ENCODE results near the gene ANKRD35.

ANKRD35 gene

DNA sequence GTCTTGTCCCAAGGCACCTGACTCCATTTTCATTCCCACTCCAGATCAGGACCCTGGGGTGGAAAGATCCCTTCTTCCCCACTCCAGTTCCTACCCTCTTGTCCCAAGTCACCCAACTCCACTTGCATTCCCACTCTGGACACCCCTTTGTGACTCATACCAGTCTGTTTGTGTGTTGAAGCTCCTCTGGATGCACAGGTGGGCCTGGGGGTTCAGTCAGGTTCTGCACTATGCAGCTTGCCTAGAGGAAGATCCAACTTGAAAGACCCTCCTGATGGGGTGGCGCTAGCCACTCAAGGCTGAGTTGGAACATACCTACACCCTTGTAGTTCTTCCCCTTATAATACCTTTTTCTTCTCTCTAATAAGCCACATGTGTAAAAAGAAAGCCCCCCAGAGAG, 9.8 kb upstream of the ANKRD35 start:
- DNase-seq (ENCODE audit: low spot score) = no peak

DNA sequence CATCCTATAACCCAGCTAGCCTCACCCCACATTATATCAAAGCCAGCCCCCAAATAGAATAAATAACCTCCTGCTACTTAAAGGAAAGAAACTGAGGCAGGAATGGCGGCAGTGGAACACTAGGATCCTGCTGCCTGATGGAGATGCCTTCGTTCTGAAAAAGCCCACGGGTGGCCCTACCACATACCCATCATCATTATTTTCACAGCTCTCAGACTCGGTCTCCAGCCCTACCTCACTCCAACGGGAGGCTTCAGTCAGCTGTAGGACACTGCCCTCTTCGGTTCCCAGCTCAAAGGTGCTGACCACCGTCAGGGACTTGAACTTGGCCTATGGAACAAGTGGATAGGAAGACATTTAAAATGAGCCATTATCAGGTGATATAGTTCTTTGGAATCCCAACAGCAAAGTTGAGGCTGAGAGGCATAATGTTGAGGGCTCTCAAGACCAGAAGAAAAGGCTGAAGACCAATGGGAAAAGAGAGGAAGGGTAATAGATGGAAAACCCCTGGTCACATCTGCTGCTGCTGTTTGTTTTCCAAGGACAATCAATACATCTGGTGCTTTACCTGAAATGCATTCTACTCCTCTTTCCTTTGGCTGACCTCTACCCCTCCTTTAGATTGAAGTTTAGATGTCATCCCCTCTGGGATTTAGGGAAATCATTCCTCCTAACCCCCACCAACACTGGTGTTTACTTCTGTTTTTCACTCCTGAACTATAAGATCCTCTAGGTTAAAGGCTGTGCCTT, 7.8 kb upstream of the ANKRD35 start:
- DNase-seq (ENCODE audit: low spot score) = no peak

DNA sequence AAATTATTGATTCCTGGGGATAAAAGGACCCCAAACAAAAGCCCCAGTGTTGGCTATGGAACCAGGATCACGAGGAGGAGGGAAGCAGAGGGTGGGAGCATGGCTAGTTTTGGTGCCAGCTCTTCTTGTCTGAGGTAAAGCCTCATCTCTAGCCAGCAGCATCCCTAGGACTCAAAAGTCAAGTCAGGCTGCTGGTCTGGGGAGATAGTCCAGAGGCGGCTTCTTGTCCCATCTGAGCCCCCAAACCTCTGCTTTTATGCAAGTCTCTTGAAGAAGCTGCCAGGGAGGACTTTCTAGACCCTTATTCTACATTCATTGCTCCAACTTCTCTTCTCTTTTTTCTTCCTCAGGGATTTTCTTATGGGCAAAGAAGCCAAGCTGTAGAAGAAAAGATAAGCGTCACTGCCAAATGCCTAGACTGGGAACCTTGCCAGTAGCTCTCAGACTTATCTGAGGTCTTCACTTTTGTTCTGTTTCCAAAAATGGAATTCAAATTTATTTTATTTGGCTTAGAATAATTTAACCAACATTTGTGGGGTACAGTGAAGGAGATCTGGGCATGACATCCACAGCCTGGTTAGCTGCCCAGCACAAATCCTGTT, 6.9 kb upstream of the ANKRD35 start:
- DNase-seq (ENCODE audit: low spot score) = no peak

DNA sequence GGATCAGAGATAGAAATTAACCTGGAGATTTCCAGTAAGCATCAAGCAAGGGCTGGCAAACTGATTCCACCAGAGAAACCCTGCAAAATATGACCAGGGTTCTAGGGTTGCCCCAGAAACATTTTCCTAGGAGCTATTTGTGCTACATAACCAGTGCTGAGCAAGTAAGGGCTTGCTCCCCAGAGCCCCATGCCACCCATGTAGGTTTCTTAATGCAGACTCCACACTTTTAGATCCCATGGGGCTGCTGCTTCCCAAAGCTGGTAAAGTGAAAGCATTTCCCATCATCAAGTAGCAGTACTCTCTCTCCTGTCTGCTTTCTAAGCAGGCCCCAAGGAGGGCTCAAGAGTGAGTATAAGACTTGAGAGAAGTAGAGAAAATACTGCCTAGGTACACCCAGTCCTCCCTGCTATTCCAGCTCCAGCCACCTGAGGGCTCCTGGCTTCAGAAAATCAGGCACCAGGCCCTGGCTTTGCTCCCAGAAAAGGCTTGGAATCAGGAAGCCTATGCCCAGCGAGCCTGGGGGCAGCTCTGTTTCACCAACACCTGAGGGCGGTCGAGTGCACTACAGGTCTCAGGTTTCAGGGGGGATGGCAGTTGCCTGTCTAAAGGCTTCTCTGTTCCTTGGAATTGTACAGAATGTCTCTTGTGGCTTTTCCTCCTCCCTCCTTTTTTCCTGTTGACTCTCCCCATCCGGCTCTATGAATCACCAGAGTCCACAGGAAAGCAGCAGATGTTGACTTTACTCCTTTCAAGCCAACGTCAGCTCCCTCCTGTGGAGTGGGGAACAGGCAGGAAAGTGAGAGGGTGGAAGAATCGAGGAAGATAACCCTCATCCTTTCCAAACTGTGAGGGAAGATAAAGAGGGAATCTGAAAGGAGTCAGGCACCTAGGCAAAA, 6.2 kb upstream of the ANKRD35 start:
- DNase-seq (ENCODE audit: low spot score) = peak; percentile 97

DNA sequence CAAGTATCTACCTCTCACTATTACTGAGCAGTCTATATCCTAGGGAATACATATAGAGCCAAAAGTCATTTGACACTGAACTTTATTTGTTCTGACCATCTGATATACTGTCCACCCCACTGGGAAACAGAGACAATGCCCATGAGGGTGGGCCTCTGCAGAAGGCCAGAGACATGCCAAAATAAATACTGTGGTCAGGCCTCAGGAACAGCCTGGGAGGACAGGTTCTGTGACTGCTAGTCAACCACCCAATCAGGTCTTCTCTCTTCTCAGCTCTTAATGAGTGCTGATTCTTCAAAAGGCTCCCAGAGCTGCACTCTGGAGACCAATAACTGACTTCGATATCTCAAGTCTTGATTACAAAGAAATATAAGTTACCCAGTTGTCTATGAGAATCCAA, 5.5 kb upstream of the ANKRD35 start:
- DNase-seq (ENCODE audit: low spot score) = no peak

DNA sequence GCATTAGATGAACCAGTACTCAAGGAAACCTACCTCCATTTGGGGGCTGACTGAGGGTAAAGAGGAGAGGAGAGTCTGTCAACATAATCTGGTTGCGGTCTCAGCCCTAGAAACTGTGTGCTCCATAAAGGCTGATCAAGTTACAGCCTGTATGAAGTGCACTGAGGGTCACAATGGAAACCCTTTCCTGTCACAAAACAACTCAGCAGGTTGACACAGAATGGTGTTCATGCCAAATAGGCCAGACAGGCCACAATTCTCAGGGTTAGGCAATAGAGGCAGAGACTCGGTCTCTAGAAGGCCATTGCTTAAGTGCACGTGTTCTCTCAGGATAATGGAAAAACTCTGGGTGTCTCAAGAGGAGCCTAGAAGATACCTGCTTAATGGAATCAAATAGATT, 4.1 kb upstream of the ANKRD35 start:
- no peak for DNase-seq (ENCODE audit: low spot score)

DNA sequence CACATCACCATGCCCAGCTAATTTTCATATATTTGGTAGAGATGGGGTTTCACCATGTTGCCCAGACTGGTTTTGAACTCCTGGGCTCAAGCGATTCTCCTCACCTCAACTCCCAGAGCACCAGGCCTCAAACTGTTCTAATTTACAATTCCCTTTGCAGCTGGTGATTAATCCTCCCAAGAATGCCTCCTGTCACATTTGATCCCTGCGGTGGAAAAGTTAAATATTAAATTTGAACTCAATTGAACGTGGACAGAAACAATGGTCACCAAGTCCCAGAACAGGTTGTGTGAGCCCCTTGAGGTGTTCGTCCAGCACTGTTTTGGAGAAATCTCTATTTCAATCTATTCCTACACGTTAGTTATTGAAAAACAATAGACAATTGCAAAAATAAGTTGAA, 2.0 kb upstream of the ANKRD35 start:
- DNase-seq (ENCODE audit: low spot score) = peak; percentile 32

DNA sequence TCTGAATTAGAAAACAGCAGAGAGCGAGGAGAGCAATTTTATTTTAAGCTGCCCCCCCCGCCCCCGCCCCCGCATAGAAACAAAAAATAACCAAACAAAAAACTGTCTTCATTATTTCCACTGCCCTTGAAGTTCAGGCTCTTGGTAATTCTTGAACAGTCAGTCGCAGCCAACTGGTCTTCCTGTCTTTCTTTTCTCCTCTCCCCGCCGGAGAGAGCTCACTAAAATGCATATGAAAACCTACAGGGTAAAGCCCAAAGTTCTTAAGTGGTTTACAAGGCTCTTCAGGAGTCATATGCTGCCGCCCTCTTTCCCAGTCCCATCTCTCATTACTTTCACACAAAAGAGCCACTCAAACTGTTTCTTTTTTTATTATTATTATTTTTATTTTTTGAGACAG, 1.1 kb upstream of the ANKRD35 start:
- no peak for DNase-seq (ENCODE audit: low spot score)

DNA sequence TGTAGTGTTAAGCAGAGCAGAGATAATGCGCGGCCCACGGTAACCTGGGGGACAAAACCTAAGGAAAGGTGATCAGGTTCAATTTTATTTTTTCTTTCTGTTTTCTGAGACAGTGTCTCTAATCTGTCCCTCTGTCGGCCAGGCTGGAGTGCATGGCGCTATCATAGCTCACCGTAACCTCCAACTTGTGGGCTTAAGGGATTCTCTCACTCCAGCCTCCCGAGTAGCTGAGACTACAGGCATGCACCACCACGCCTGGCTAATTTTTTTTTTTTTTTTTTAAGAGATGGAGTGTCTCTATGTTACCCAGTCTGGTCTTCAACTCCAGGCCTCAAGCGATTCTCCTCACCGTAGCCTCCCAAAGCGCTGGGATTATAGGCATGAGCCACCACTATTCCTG, 724 bp upstream of the ANKRD35 start:
- no peak for DNase-seq (ENCODE audit: low spot score)

DNA sequence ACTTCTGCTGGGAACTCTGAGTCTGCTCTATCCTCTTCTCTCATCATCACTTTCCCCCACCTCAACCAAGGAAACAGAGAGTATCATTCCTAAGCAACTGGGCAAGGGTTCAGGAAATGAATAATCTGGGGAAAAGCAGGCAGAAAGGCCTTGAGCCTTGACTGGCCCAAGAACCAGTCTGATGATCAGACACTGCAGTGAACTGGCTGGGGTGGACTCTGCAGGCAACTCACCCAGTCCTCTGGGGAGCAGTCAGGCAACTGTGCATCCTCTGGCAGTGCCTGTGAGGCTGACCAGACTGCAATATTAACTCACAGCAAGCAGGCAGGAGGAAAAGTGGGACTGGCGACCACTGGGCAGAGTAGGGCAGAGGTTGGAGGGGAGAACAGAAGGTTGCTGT, 991 bp downstream of the ANKRD35 start:
- no peak for DNase-seq (ENCODE audit: low spot score)

DNA sequence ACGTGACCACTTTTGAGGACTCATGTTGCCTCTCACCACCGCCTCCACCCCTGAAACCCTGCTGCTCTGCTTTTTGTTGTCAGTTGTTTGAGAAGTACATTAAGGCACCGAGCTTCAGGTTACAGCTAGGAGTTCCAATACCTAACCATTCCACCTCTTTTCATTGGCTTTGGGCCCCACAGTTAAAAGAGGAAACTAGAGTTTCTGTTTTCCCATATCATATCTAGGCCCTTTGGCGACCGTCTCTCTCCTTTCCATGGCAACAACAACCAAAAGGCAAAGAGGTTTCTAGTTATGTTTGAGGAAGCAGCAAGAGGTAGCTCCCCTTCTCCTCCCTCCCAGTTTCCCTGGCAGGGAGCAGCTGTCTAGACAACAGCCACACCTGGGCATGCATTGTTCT, 5.9 kb downstream of the ANKRD35 start:
- peak; percentile 13 for DNase-seq (ENCODE audit: low spot score)

DNA sequence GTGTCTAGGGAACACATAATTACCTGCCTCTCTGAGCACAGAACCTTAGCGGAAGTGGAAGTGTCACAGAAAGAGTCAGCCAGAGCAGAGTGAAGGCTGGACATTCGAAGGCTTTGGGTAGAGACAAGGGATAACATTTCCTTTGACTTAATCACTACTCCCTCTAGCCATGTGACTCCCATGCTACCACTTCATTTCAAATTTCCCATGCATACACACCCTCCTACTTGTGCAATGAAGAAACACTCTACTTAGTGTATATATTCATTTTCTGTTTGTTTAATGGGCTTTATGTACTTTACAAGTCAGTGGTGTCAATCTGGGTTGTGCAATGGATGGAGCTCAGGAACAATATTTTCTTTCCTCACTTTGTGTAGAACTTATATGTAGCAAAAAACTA, 6.9 kb downstream of the ANKRD35 start:
- DNase-seq (ENCODE audit: low spot score) = no peak

DNA sequence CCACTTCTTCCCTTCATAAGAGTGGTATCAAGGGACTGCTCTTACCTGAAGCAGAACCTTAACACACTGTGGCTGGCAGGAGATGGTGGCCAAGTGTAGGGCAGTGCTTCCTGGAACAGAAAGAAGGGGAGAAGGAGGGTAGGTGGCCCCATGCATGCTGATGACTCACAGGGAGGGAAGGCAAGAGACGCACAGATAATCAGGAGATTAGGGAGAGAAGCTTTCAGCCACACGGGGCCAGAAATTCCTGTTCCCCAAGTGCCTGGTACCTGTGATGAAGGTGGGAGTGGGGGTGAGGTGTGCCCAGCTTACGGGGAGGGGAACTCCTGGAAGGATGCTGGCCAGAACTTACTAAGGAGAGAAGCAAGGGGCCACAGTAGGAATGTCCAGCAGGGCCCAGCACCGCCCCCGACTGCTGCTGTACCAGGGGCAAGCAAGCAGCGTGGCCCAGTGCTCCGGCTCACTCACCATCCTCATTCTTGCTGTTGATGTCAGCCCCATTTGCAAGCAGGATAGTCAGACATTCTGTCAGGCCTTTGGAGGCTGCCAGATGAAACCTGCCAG, 7.7 kb downstream of the ANKRD35 start:
- DNase-seq (ENCODE audit: low spot score) = peak; percentile 14

DNA sequence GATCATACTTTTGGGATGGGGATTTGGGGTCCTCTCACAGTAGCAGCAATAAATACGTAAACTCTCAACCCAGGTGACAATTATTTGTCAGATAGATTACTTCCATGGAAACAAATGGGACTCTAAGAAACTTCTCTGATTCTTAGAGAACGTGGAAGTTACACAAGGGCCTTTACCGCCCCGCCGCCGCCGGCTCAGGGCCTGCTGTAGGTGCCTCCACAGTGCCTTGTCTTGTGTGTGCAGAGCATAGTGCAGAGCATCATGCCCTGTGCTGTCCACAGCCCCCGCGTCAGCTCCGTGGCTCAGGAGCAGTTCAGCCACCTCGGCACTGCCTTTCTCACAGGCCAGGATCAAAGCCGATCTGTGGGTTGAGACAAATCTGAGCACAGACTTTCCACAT, 11.0 kb downstream of the ANKRD35 start:
- no peak for DNase-seq (ENCODE audit: low spot score)

DNA sequence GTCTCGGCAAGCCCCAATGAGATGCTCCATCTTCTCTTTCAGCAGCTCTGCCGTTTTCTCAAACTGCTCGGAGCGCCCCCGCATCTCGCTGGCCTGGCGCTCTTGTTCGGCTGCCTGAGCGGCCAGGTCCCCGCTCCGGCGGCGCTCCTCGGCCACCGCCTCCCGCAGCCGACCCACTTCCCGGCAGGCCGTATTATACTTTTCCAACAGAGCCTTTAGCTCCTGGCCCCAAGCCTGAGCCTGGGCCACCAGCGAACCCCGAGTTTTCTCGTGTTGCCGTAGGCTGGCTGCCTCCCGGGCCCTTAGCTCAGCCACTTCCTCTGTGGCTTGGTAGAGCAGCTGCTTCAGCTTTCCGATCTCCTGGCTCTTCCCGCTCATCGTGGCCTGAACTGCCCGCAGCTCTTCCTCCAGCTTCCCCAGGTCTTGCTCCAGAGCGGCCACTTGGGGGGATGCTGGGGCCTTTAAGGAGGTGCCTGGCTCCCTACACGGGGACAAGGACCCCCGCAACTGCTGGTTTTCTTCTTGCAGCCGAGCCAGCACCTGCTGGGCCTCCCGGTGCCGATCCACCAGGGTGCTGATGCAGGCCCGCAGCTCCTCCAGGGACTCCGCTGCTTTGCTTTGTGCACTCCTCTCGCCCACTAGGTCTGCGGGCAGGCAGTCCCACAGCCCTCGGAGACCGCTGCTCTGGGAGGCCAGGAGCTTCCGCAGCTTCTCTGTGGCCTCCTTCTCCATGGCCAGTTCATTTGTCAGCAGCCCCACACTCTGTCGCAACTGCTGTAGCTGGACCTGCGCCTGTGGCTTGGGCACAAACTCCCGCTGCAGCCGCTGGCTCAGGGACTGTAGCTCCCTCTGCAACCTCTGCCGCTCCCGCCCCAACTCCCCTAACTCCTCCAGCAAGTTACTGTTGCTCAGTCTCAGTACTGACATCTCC, 13.4 kb downstream of the ANKRD35 start:
- DNase-seq (ENCODE audit: low spot score) = no peak

DNA sequence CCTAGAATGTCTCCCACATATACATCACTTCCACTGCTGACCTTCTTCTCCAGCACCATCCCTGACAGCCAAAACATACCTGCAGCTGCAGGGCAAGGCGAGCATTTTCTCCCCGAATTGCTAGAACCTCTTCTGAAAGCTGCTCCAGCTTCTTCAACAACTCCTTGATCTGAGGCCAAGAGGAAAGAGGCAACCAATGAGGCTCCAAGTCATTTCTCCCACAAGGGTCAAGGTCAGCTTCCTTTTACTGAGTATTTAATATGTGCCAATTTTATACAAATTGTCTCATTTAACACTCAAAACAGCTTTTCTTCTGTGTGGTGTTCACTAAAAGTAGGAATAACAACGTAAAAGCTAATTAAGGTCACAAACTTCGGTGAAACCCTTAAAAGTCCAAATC, 17.4 kb downstream of the ANKRD35 start:
- DNase-seq (ENCODE audit: low spot score) = no peak

DNA sequence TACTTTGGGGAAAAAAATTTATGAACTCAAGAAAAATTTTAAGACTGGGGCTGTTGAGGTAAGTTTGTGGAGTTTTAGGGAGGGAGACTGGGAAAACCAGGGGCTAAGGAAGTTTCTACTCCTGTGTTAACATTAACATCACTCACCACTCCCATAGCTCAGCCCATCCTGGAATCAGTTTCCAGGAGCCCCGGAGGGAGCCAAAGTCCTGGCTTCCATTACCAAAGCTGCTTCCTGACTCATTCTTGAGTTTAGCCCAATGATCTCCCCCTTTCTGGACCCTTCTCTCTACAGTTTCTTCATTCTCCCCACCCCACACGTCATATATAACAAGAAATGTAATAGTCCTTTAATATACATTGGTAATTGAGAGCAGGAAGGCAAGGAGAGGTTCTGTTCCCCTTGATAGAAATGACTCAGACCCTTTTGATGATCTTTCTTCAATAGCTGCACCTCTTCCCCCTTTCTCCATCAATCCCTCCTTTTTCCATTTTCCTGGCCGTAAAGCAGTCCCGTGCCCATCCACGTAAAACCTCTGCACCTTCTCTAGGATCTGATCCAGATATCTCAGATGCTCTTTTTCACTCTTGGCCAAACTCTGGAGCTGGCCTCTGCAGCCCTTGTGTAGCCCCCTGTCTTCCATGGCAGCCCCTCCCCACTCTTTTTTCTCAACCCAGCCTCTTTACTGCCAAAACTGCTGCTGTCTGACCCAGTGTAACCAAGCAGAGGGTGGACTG, 22.2 kb downstream of the ANKRD35 start:
- no peak for DNase-seq (ENCODE audit: low spot score)

DNA sequence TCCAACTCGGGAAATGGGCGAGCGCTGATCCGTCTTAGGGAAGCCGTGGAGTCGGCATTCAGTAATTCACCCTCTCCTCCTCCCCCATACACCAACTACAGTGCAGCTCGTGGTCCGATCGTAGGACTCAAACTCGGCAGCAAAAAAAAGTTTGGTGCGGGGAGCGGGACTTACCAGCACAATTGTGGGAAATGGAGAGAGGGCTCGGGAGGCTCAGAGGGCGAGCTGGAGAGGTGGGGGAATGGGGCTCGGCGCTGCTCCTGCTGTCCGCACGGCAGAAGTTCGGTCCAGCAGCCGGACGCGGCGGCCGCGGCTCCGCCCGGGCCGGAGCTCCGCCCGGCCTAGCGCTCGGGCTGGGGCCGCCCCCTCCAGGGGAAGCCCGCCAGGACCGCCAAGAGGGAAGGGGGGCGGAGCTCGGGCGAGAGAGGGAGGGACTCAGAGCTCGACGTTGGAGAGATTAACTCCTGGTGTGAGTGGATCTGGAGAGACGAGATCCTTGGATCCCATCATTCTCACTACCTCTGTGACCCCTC, 26.1 kb downstream of the ANKRD35 start:
- DNase-seq (ENCODE audit: low spot score) = peak; percentile 77

DNA sequence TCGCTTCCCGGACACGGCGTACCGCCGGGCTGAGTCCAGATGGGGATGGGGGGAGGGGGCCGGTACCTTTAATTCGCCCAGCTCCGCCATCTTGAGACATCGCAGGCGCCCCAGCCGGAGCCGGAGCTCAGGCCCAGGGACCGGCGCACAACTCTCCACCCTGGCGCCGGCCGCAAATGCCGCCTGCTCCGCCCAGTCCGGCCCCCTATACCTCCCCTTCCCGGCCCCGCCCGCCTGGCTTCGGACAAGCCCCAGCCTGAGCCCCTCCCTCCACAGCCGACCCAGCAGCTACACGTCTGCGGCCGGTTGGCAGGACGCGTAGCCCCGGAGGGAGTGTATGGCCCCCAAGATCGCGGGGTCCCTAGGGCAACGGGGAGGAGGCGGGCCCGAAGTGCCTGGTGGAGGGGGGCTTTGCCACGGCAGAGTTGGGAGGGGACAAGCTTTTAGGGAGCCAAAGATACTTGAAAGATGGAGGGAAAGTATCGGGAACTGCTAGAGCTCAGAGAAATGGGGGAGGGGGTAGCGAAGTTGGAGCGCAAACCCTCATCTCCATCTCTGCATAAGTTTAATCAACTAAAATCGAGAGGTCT, 26.7 kb downstream of the ANKRD35 start, which contains the start of gene PIAS3:
TSS of gene PIAS3 (minus strand) at position 181 of the 590 bp plus-strand sequence. CDS start at position 90, 91 bp downstream.
- DNase-seq (ENCODE audit: low spot score) = peak; percentile 88
